Mucosa of gallbladder (tissue), 1 donor: ENCODE data around the gene OR2AK2. TPM values are rescaled to one million over a fixed set of nuclear protein-coding genes. Genes with fewer than 3 reads are reported as not detected.

Experiments used
- total RNA-seq: library from RNA; stranded (reverse); gene quantifications from one replicate; pipeline ENCODE4 v1.2.1, GENCODE V29; 2021
- donor health status: DM: no; HTN: no; CAD: no.

The OR2AK2 gene
- total RNA-seq, 1 donor from 2014 or later = not detected

Other genes starting within 250 kb of the OR2AK2 start
- gene OR6F1, start 248.6 kb upstream of the OR2AK2 start, total RNA-seq = not detected
- gene OR14K1, start 226.6 kb upstream of the OR2AK2 start, total RNA-seq = not detected
- gene OR14A2, start 217.1 kb upstream of the OR2AK2 start, total RNA-seq = not detected
- gene OR1C1, start 204.7 kb upstream of the OR2AK2 start, total RNA-seq = not detected
- gene OR14A16, start 141.1 kb upstream of the OR2AK2 start, total RNA-seq = not detected
- gene OR11L1, start 123.3 kb upstream of the OR2AK2 start, total RNA-seq = not detected
- gene TRIM58, start 108.0 kb upstream of the OR2AK2 start, total RNA-seq = 0.66 TPM
- 0.66 TPM for gene OR2W3, start 69.6 kb upstream of the OR2AK2 start, total RNA-seq
- gene OR2T8, start 45.0 kb upstream of the OR2AK2 start, total RNA-seq = not detected
- not detected for gene OR2AJ1, start 40.3 kb upstream of the OR2AK2 start, total RNA-seq
- not detected for gene OR2L8, start 16.4 kb upstream of the OR2AK2 start, total RNA-seq
- gene OR2L5, start 48.4 kb downstream of the OR2AK2 start, total RNA-seq = not detected
- 0.06 TPM for gene OR2L2, start 64.8 kb downstream of the OR2AK2 start, total RNA-seq
- gene OR2L3, start 81.6 kb downstream of the OR2AK2 start, total RNA-seq = not detected
- gene OR2L13, start 130.0 kb downstream of the OR2AK2 start, total RNA-seq = not detected
- not detected for gene OR2M5, start 179.9 kb downstream of the OR2AK2 start, total RNA-seq
- gene OR2M2, start 209.6 kb downstream of the OR2AK2 start, total RNA-seq = not detected
- not detected for gene OR2M3, start 232.0 kb downstream of the OR2AK2 start, total RNA-seq